ENCODE results near the gene USP17L30.
"Not testable (repeated sequence)": the region's sequence is repeated elsewhere in the genome, so short reads cannot be mapped to it uniquely, and the experiment has no call there.

USP17L30 gene, protein sequence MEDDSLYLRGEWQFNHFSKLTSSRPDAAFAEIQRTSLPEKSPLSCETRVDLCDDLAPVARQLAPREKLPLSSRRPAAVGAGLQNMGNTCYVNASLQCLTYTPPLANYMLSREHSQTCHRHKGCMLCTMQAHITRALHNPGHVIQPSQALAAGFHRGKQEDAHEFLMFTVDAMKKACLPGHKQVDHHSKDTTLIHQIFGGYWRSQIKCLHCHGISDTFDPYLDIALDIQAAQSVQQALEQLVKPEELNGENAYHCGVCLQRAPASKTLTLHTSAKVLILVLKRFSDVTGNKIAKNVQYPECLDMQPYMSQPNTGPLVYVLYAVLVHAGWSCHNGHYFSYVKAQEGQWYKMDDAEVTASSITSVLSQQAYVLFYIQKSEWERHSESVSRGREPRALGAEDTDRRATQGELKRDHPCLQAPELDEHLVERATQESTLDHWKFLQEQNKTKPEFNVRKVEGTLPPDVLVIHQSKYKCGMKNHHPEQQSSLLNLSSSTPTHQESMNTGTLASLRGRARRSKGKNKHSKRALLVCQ

GRCh38 chr4:9362829-9363228, at the start of gene USP17L30:
USP17L30 (plus strand) TSS chr4:9363129; CDS start chr4:9363129, 0 bp downstream.
- DNase-seq (ENCODE audit: low read depth): not testable (repeated sequence)

GRCh38 chr4:9324191-9324590, 38.7 kb upstream of the USP17L30 start:
- not testable (repeated sequence) for DNase-seq (ENCODE audit: low read depth)

- DNase-seq (ENCODE audit: low read depth): not testable (repeated sequence)
Observed at GRCh38 chr4:9324865-9325264, 38.1 kb upstream of the USP17L30 start, which contains the start of gene USP17L24. USP17L24 (plus strand) TSS chr4:9325165; CDS start chr4:9325165, 0 bp downstream.

DNA sequence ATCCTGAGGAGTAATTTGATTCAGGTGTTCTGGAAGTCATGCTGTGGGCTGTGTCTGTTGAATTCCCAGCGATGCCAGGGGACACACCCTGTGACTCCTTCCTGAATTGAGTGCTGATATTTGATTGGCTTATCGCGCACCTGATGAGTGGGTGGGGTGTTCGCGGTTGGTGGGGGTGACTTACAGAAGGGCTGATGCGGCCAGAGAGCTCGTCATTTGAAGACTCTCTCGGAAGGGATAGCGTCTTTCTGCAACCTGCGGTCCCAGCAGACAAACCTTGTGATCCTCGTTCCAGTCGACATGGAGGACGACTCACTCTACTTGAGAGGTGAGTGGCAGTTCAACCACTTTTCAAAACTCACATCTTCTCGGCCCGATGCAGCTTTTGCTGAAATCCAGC, 33.3 kb upstream of the USP17L30 start, which contains the start of gene USP17L25:
TSS of gene USP17L25 (plus strand) at position 301 of the 400 bp plus-strand sequence. CDS start at position 301, 0 bp downstream.
- not testable (repeated sequence) for DNase-seq (ENCODE audit: low read depth)

DNA sequence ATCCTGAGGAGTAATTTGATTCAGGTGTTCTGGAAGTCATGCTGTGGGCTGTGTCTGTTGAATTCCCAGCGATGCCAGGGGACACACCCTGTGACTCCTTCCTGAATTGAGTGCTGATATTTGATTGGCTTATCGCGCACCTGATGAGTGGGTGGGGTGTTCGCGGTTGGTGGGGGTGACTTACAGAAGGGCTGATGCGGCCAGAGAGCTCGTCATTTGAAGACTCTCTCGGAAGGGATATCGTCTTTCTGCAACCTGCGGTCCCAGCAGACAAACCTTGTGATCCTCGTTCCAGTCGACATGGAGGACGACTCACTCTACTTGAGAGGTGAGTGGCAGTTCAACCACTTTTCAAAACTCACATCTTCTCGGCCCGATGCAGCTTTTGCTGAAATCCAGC, 28.6 kb upstream of the USP17L30 start, which contains the start of gene USP17L26:
TSS of gene USP17L26 (plus strand) at position 301 of the 400 bp plus-strand sequence. CDS start at position 301, 0 bp downstream.
- DNase-seq (ENCODE audit: low read depth): not testable (repeated sequence)

DNA sequence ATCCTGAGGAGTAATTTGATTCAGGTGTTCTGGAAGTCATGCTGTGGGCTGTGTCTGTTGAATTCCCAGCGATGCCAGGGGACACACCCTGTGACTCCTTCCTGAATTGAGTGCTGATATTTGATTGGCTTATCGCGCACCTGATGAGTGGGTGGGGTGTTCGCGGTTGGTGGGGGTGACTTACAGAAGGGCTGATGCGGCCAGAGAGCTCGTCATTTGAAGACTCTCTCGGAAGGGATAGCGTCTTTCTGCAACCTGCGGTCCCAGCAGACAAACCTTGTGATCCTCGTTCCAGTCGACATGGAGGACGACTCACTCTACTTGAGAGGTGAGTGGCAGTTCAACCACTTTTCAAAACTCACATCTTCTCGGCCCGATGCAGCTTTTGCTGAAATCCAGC, 23.8 kb upstream of the USP17L30 start, which contains the start of gene USP17L5:
TSS of gene USP17L5 (plus strand) at position 301 of the 400 bp plus-strand sequence. CDS start at position 301, 0 bp downstream.
- not testable (repeated sequence) for DNase-seq (ENCODE audit: low read depth)

GRCh38 chr4:9343848-9344247, 19.1 kb upstream of the USP17L30 start, which contains the start of gene USP17L27:
USP17L27 (plus strand) TSS chr4:9344148; CDS start chr4:9344148, 0 bp downstream.
- not testable (repeated sequence) for DNase-seq (ENCODE audit: low read depth)

DNA sequence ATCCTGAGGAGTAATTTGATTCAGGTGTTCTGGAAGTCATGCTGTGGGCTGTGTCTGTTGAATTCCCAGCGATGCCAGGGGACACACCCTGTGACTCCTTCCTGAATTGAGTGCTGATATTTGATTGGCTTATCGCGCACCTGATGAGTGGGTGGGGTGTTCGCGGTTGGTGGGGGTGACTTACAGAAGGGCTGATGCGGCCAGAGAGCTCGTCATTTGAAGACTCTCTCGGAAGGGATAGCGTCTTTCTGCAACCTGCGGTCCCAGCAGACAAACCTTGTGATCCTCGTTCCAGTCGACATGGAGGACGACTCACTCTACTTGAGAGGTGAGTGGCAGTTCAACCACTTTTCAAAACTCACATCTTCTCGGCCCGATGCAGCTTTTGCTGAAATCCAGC, 14.3 kb upstream of the USP17L30 start, which contains the start of gene USP17L28:
TSS of gene USP17L28 (plus strand) at position 301 of the 400 bp plus-strand sequence. CDS start at position 301, 0 bp downstream.
- not testable (repeated sequence) for DNase-seq (ENCODE audit: low read depth)

- not testable (repeated sequence) for DNase-seq (ENCODE audit: low read depth)
Observed at GRCh38 chr4:9350866-9351265, 12.1 kb upstream of the USP17L30 start.

DNA sequence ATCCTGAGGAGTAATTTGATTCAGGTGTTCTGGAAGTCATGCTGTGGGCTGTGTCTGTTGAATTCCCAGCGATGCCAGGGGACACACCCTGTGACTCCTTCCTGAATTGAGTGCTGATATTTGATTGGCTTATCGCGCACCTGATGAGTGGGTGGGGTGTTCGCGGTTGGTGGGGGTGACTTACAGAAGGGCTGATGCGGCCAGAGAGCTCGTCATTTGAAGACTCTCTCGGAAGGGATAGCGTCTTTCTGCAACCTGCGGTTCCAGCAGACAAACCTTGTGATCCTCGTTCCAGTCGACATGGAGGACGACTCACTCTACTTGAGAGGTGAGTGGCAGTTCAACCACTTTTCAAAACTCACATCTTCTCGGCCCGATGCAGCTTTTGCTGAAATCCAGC, 9.6 kb upstream of the USP17L30 start, which contains the start of gene USP17L29:
TSS of gene USP17L29 (plus strand) at position 301 of the 400 bp plus-strand sequence. CDS start at position 301, 0 bp downstream.
- DNase-seq (ENCODE audit: low read depth): not testable (repeated sequence)

DNA sequence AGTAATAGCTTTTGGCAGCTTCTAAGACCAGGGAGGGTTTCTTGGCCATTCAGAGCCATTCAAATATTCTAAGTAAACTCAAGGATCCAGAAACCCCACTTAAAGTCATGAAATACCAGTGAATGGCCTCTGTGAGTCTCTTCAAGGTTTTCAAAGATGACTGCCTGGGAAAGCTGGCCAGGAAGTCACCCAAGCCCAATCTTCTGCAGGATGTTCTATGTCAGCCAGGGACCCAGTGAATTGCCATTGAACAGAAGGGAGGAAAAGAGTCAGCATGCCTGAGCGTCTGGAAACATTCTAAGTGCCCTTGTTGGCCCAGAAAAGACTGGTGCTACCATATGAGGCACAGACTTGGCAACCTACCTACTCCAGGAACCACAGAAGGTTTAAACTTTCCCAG, 17.0 kb downstream of the USP17L30 start:
- not testable (repeated sequence) for DNase-seq (ENCODE audit: low read depth)

- DNase-seq (ENCODE audit: low read depth): not testable (repeated sequence)
Observed at GRCh38 chr4:9381012-9381534, 18.1 kb downstream of the USP17L30 start.

DNA sequence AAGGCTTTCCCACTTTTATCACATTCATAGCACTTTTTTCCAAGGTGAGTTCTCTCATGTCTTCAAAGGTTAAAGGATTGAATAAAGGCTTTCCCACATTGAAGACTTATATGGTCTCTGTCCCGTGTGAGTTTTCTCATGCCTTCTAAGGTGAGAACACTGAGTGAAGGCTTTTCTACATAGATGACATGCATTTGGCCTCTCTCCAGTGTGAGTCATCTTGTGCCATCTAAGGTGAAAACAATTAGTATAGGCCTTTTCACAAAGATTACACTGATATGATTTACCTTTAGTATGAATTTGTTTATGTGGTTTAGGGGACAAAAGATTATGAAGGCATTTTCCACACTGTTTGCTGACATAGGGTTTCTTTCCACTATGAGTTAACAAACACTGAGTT, 21.2 kb downstream of the USP17L30 start:
- no peak for DNase-seq (ENCODE audit: low read depth)

- DNase-seq (ENCODE audit: low read depth): not testable (repeated sequence)
Observed at GRCh38 chr4:9389001-9389400, 26.1 kb downstream of the USP17L30 start.

DNA sequence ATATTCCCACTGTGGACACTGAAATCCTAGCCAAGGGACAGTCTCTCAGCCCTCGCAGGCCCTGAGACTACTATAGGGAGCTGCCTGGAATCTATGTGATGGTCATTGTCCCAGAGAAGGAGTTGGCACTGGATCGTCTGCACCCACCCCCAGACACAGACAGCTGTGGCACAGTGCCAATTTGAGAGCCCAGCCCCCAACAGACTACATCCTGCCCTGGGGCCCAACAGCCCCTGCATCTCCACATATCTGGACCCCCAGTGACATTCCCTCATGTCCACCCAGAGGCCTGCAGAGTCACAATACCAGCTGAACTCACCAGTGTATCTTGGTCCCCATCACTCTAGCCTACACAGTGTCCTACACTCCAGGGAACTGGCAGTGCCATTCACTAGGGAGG, 42.8 kb downstream of the USP17L30 start:
- DNase-seq (ENCODE audit: low read depth): not testable (repeated sequence)

- not testable (repeated sequence) for DNase-seq (ENCODE audit: low read depth)
Observed at GRCh38 chr4:9406491-9406890, 43.6 kb downstream of the USP17L30 start.

DNA sequence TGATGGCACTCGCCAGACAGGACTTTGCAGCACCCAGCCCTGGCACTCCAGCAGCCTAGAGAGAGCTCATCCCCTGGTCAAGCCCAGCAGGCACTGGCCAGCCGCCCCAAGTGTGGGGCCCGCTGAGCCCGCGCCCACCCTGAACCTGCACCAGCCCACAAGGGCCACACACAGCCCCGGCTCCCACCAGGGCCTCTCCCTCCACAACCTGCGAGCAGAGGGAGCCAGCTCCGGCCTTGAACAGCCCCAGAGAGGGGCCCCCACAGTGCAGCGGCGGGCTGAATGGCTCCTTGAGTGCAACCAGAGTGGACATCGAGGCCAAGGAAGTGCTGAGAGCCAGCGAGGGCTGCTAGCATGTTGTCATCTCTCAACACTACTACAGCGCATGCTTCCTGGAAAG, 46.9 kb downstream of the USP17L30 start:
- DNase-seq (ENCODE audit: low read depth): no peak

All from fibroblast of gingiva (primary cell).